ENCODE data around the gene VEZT. TPM values are rescaled to one million over a fixed set of nuclear protein-coding genes. Genes with fewer than 3 reads are reported as not detected.
"Not testable (repeated sequence)": the region's sequence is repeated elsewhere in the genome, so short reads cannot be mapped to it uniquely, and the experiment has no call there.

The VEZT gene
- polyA plus RNA-seq, 1 of the 3 experiments (the other 2 are of a cell fraction) = 41.2 TPM

DNA sequence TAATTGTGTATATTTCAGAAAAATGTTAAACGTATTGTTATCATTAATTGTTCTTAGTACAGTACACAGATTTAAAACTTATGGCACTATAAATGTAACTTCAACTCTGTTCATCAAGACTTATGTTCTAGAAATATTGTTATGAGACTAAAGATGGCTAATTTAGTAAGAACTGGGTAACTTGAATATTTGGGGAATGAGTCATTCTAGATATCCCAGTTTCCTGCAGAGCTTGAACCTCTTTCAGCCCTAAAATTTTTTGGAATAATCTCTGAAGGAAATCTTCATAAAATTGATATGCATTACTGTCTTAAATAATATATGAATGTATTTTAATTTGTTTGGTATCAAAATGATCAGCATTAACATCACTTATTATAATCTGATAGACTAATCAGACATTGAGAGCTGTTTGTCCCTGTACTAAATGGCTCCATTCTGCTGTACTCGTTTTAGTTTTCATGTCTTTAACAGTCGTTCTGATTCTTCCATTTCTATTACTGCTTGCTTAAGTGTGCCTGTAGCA lies 87.1 kb downstream of the VEZT start:
- no peaks in the 10 kb centered on the region for H3K27me3 ChIP-seq (ENCODE audit: insufficient read depth)
- WGBS (ENCODE audit: low lambda C conversion rate) = 18% methylated on average over 3 of the region's 3 CpGs
- peaks cover 4 to 31% of the 10 kb centered on the region in 2 experiments for H3K4me1 ChIP-seq (ENCODE audit: control insufficient read depth in 1 of 2, insufficient read depth in 2 of 2, low read depth in 1 of 2, low read length in 1 of 2)
- H3K9ac ChIP-seq = no peak overlapping the region
- H3F3A ChIP-seq (replicated peaks; ENCODE audit: insufficient read depth) = peaks cover 32% of the 10 kb centered on the region
- peaks cover 36 to 44% of the 10 kb centered on the region in 2 experiments for H3K36me3 ChIP-seq (replicated peaks in 1 of 2; ENCODE audit: control insufficient read depth in 1 of 2, insufficient read depth in 2 of 2, low read length in 1 of 2)
- DNase-seq = no peak
- TF ChIP-seq, protein P1, sequence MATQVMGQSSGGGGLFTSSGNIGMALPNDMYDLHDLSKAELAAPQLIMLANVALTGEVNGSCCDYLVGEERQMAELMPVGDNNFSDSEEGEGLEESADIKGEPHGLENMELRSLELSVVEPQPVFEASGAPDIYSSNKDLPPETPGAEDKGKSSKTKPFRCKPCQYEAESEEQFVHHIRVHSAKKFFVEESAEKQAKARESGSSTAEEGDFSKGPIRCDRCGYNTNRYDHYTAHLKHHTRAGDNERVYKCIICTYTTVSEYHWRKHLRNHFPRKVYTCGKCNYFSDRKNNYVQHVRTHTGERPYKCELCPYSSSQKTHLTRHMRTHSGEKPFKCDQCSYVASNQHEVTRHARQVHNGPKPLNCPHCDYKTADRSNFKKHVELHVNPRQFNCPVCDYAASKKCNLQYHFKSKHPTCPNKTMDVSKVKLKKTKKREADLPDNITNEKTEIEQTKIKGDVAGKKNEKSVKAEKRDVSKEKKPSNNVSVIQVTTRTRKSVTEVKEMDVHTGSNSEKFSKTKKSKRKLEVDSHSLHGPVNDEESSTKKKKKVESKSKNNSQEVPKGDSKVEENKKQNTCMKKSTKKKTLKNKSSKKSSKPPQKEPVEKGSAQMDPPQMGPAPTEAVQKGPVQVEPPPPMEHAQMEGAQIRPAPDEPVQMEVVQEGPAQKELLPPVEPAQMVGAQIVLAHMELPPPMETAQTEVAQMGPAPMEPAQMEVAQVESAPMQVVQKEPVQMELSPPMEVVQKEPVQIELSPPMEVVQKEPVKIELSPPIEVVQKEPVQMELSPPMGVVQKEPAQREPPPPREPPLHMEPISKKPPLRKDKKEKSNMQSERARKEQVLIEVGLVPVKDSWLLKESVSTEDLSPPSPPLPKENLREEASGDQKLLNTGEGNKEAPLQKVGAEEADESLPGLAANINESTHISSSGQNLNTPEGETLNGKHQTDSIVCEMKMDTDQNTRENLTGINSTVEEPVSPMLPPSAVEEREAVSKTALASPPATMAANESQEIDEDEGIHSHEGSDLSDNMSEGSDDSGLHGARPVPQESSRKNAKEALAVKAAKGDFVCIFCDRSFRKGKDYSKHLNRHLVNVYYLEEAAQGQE (IDR thresholded peaks at IDR 0.05; ENCODE audit: low read depth, low read length) = no peak
- peak; percentile 51 for TF ChIP-seq JUND (IDR thresholded peaks at IDR 0.05)
- peak overlapping the region; percentile 43; the same call in 1 of the 2 replicates for H3K4me2 ChIP-seq
- CTCF ChIA-PET = interaction anchor here (0.7 to 1.2 kb wide), 3 partner anchors 32 to 270 kb away, joined by 3 to 4 read pairs (median 4); no protein-coding TSS in a partner anchor
- no peaks in the 10 kb centered on the region for H3K9me2 ChIP-seq
- H2AFZ ChIP-seq (ENCODE audit: low read depth) = no peak overlapping the region
- H3K9me3 ChIP-seq = no peaks in the 10 kb centered on the region
- H3K79me2 ChIP-seq (ENCODE audit: insufficient read depth) = no peaks in the 10 kb centered on the region
- peak overlapping the region; percentile 58 to 63; a peak in 3 of 4 replicates for H3K27ac ChIP-seq (ENCODE audit: low read depth in 2 of 2, low read length in 1 of 2)
- H3K4me3 ChIP-seq (ENCODE audit: low read depth in 2 of 2, low read length in 1 of 2) = no peak overlapping the region
- H4K20me1 ChIP-seq (ENCODE audit: insufficient read depth) = no peaks in the 10 kb centered on the region
- POLR2A ChIA-PET = interaction anchor here (0.7 kb wide), 1 partner anchor 331 kb away, joined by 3 read pairs; no protein-coding TSS in a partner anchor

DNA sequence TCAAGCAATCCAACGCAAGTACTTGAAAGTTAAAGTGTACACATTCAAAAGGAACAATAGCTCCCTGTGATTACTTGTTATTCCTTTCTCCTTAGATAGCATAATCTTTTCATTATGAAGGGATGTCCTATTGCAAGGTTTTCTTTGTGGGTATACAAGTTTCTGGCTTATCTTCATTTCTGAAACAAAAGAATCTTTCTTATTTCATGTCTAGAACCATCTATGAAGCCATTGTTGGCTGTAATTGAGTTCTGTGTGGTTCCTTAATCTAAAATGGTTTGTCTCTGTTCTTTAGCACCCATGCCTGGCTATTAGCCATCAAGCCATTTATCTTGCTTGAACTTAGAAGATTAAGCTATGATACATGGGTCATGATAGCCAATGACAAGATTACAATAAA lies 95.0 kb downstream of the VEZT start:
- WGBS (ENCODE audit: low lambda C conversion rate) = 100% methylated on average over 1 of the region's 1 CpG
- CTCF ChIA-PET = interaction anchor here (0.6 to 1.2 kb wide), 3 partner anchors 15 to 69 kb away, joined by 3 to 4 read pairs (median 3); no protein-coding TSS in a partner anchor
- POLR2A ChIA-PET = no interaction called here

DNA sequence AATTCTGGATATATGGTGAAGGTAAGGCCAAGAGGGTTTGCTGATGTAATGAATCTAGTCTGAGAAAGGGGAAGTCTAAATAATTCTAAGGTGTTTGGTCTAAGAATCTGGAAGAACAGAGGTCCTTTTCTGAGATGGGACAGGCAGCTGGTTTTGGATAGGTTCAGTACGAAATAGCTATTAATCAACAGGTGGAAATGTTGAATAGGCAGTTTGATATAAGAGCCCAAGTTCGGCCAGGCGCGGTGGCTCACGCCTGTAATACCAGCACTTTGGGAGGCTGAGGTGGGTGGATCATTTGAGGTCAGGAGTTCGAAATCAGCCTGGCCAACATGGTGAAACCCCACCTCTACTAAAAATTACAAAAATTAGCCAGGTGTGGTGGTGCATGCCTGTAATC lies 97.1 kb downstream of the VEZT start:
- CTCF ChIA-PET = interaction anchor here (1.3 kb wide), 1 partner anchor 22 kb away, joined by 4 read pairs; no protein-coding TSS in a partner anchor
- H3K9me2 ChIP-seq; H4K20me1 ChIP-seq (ENCODE audit: insufficient read depth); H3K9me3 ChIP-seq; H3K27me3 ChIP-seq (ENCODE audit: insufficient read depth); H2AFZ ChIP-seq (ENCODE audit: low read depth); H3K9ac ChIP-seq; H3F3A ChIP-seq (replicated peaks; ENCODE audit: insufficient read depth); DNase-seq; H3K36me3 ChIP-seq (replicated peaks in 1 of 2; ENCODE audit: control insufficient read depth in 1 of 2, insufficient read depth in 2 of 2, low read length in 1 of 2); H3K79me2 ChIP-seq (ENCODE audit: insufficient read depth); H3K4me3 ChIP-seq (ENCODE audit: low read depth in 2 of 2, low read length in 1 of 2); H3K4me2 ChIP-seq; H3K4me1 ChIP-seq (ENCODE audit: control insufficient read depth in 1 of 2, insufficient read depth in 2 of 2, low read depth in 1 of 2, low read length in 1 of 2); H3K27ac ChIP-seq (ENCODE audit: low read depth in 2 of 2, low read length in 1 of 2): not testable (repeated sequence)
- POLR2A ChIA-PET = interaction anchor here (0.6 kb wide), 1 partner anchor 251 kb away, joined by 5 read pairs; no protein-coding TSS in a partner anchor
- 86% methylated on average over 6 of the region's 6 CpGs for WGBS (ENCODE audit: low lambda C conversion rate)

More for the DNA sequence above, 95.0 kb downstream of the VEZT start:
- Histone ChIP-seq H3K9ac (no peak overlapping the region), H3K4me3 (ENCODE audit: low read depth in 2 of 2, low read length in 1 of 2) (no peak overlapping the region), H4K20me1 (ENCODE audit: insufficient read depth) (no peaks in the 10 kb centered on the region), H3K4me2 (no peak overlapping the region), H3K9me2 (no peaks in the 10 kb centered on the region), H3K79me2 (ENCODE audit: insufficient read depth) (no peaks in the 10 kb centered on the region), H3K27ac (ENCODE audit: low read depth in 2 of 2, low read length in 1 of 2) (no peak overlapping the region), H2AFZ (ENCODE audit: low read depth) (no peak overlapping the region), H3K9me3 (no peaks in the 10 kb centered on the region), H3K4me1 (ENCODE audit: control insufficient read depth in 1 of 2, insufficient read depth in 2 of 2, low read depth in 1 of 2, low read length in 1 of 2) (no peaks in the 10 kb centered on the region), H3K27me3 (ENCODE audit: insufficient read depth) (no peaks in the 10 kb centered on the region), H3F3A (replicated peaks; ENCODE audit: insufficient read depth) (no peaks in the 10 kb centered on the region), H3K36me3 (replicated peaks in 1 of 2; ENCODE audit: control insufficient read depth in 1 of 2, insufficient read depth in 2 of 2, low read length in 1 of 2) (peaks cover 19 to 21% of the 10 kb centered on the region in 2 experiments)
- no peak for DNase-seq
- TF ChIP-seq, protein P2, sequence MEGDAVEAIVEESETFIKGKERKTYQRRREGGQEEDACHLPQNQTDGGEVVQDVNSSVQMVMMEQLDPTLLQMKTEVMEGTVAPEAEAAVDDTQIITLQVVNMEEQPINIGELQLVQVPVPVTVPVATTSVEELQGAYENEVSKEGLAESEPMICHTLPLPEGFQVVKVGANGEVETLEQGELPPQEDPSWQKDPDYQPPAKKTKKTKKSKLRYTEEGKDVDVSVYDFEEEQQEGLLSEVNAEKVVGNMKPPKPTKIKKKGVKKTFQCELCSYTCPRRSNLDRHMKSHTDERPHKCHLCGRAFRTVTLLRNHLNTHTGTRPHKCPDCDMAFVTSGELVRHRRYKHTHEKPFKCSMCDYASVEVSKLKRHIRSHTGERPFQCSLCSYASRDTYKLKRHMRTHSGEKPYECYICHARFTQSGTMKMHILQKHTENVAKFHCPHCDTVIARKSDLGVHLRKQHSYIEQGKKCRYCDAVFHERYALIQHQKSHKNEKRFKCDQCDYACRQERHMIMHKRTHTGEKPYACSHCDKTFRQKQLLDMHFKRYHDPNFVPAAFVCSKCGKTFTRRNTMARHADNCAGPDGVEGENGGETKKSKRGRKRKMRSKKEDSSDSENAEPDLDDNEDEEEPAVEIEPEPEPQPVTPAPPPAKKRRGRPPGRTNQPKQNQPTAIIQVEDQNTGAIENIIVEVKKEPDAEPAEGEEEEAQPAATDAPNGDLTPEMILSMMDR (IDR thresholded peaks at IDR 0.05) = no peak
- TF ChIP-seq GATA2 (CRISPR knock-in tag; IDR thresholded peaks at IDR 0.05) (no peak), POLR2AphosphoS5 (IDR thresholded peaks at IDR 0.05; ENCODE audit: low read depth, low read length) (no peak), GABPA (IDR thresholded peaks at IDR 0.05; ENCODE audit: low read depth) (no peak), YY1 (IDR thresholded peaks at IDR 0.05; ENCODE audit: low read depth) (no peak), RFX5 (IDR thresholded peaks at IDR 0.05; ENCODE audit: low read length) (no peak), RCOR1 (IDR thresholded peaks at IDR 0.05; ENCODE audit: low read length) (no peak)
